ENCODE data around the gene TMEM255B.

GRCh38 chr13:113813070-113813748 is 54.2 kb downstream of the TMEM255B start:
- TF ChIP-seq, protein P1, sequence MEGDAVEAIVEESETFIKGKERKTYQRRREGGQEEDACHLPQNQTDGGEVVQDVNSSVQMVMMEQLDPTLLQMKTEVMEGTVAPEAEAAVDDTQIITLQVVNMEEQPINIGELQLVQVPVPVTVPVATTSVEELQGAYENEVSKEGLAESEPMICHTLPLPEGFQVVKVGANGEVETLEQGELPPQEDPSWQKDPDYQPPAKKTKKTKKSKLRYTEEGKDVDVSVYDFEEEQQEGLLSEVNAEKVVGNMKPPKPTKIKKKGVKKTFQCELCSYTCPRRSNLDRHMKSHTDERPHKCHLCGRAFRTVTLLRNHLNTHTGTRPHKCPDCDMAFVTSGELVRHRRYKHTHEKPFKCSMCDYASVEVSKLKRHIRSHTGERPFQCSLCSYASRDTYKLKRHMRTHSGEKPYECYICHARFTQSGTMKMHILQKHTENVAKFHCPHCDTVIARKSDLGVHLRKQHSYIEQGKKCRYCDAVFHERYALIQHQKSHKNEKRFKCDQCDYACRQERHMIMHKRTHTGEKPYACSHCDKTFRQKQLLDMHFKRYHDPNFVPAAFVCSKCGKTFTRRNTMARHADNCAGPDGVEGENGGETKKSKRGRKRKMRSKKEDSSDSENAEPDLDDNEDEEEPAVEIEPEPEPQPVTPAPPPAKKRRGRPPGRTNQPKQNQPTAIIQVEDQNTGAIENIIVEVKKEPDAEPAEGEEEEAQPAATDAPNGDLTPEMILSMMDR (IDR thresholded peaks at IDR 0.05): no peak
- no peak for TF ChIP-seq POLR2A (IDR thresholded peaks at IDR 0.05)
- TF ChIP-seq POLR2AphosphoS5 (IDR thresholded peaks at IDR 0.05): no peak

Measured in prostate gland (tissue), 2 donors.